Neutrophil (primary cell): ENCODE results near the gene MAST3.
A peak's percentile ranks its signal among the peaks of the same experiment; 100 is the strongest.

Source experiments
- H3K27ac ChIP-seq: fragments of 200-600 bp; sonication (generic); 2 replicates; pipeline ENCODE4 v1.5.1; 2016; ENCODE audit warnings: mild to moderate bottlenecking, moderate library complexity
- H3K27me3 ChIP-seq: fragments of 200-600 bp; sonication (generic); 2 replicates; pipeline ENCODE4 v1.6.0; 2016; ENCODE audit warnings: mild to moderate bottlenecking
- H3K36me3 ChIP-seq: fragments of 200-600 bp; sonication (generic); 2 replicates; pipeline ENCODE4 v1.5.1; 2017
- H3K4me1 ChIP-seq, 2 experiments: fragments of 200-600 bp in 1 of 2; sonication (generic) in 1 of 2; 1 replicate in 1 of 2; 2 replicates in 1 of 2; pipeline versions ENCODE4 v1.5.1 to v1.6.1; 2013 to 2016; ENCODE audit warnings: low read depth in 1 of 2, low read length in 1 of 2, mild to moderate bottlenecking in 1 of 2, moderate library complexity in 1 of 2; ENCODE audit not compliant: control insufficient read depth in 1 of 2, insufficient read depth in 1 of 2
- H3K4me3 ChIP-seq, 2 experiments: fragments of 200-600 bp in 1 of 2; sonication (generic) in 1 of 2; 1 replicate in 1 of 2; 2 replicates in 1 of 2; pipeline ENCODE4 v1.5.1; 2013 to 2016; ENCODE audit warnings: low read depth in 1 of 2, low read length in 1 of 2, mild to moderate bottlenecking in 1 of 2, moderate library complexity in 1 of 2
- H3K9me3 ChIP-seq: fragments of 200-600 bp; sonication (generic); 2 replicates; pipeline ENCODE4 v1.5.1; 2016
- TF ChIP-seq, protein P1 (sequence below): fragments of 200-600 bp; sonication (generic); IDR thresholded peaks from 2 replicates; pipeline ENCODE4 v1.5.1; 2016; ENCODE audit warnings: antibody characterized with exemption

Gene MAST3

DNA sequence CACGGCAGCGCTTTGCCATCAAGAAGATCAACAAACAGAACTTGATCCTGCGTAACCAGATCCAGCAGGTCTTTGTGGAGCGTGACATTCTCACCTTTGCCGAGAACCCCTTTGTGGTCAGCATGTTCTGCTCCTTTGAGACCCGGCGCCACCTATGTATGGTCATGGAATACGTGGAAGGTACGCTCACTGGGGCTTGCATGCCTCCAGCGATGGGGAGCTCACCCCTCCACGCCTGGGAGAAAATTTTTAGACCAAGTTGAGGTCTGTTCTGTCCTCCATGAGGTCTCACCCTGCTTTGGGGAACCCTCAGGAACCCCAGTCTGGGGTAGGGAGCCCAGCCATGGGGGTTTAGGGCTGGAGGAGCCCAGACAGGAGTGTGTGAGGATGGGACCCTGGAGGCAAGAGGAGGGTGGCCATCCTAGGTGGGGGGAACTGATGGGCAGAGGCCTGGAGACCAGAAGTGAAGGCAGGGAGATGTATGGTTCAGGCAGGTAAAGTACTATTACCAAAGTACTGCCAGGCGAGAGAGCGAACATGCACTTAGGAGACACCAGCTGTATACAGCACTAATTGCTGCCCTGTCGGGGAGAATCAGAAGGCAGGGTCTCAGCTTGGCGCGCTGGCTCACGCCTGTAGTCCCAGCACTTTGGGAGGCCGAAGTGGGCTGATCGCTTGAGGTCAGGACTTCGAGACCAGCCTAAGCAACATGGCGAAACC, 33.1 kb downstream of the MAST3 start:
- Histone ChIP-seq H3K27ac (no peak overlapping the region), H3K36me3 (peaks cover 98% of the 10 kb centered on the region), H3K4me3 (no peak overlapping the region), H3K27me3 (no peaks in the 10 kb centered on the region), H3K9me3 (no peaks in the 10 kb centered on the region), H3K4me1 (peaks cover 11 to 16% of the 10 kb centered on the region in 2 experiments)
- TF ChIP-seq, protein P1, sequence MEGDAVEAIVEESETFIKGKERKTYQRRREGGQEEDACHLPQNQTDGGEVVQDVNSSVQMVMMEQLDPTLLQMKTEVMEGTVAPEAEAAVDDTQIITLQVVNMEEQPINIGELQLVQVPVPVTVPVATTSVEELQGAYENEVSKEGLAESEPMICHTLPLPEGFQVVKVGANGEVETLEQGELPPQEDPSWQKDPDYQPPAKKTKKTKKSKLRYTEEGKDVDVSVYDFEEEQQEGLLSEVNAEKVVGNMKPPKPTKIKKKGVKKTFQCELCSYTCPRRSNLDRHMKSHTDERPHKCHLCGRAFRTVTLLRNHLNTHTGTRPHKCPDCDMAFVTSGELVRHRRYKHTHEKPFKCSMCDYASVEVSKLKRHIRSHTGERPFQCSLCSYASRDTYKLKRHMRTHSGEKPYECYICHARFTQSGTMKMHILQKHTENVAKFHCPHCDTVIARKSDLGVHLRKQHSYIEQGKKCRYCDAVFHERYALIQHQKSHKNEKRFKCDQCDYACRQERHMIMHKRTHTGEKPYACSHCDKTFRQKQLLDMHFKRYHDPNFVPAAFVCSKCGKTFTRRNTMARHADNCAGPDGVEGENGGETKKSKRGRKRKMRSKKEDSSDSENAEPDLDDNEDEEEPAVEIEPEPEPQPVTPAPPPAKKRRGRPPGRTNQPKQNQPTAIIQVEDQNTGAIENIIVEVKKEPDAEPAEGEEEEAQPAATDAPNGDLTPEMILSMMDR, result no peak

DNA sequence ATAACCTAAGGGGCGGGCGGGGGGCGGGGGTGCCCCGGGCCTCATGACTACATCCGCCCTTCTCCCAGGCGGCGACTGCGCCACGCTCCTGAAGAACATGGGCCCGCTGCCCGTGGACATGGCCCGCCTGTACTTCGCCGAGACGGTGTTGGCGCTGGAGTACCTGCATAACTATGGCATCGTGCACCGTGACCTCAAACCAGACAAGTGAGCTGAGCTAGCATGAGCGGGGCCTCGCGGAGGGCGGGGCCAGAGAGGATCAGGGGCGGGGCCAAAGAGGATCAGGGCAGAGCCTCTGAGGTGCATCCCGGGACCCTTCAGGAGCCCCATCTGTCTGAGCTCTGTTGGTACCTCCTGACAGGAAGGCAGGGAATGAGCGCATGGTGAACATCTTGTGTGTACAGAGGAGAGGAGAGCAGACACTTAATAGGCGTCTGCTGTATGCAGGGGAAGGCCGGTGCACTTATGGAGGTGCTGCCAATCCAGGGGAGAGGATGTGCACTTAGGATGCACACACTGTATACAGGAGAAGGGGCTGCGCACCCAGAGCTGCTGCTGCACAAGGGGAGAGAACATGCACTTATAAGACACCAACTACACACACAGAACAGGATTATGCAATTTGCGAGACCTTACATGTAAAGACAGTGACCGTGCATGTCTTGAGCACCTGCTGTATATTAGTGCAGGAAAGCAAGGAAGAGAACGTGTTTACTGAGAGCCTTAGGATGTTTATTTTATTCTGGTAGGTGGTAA, 34.4 kb downstream of the MAST3 start:
- Histone ChIP-seq H3K9me3 (no peaks in the 10 kb centered on the region), H3K4me3 (no peak overlapping the region), H3K4me1 (peaks cover 11 to 16% of the 10 kb centered on the region in 2 experiments), H3K36me3 (peaks cover 100% of the 10 kb centered on the region), H3K27ac (no peak overlapping the region), H3K27me3 (no peaks in the 10 kb centered on the region)
- TF ChIP-seq, protein P1, result no peak

DNA sequence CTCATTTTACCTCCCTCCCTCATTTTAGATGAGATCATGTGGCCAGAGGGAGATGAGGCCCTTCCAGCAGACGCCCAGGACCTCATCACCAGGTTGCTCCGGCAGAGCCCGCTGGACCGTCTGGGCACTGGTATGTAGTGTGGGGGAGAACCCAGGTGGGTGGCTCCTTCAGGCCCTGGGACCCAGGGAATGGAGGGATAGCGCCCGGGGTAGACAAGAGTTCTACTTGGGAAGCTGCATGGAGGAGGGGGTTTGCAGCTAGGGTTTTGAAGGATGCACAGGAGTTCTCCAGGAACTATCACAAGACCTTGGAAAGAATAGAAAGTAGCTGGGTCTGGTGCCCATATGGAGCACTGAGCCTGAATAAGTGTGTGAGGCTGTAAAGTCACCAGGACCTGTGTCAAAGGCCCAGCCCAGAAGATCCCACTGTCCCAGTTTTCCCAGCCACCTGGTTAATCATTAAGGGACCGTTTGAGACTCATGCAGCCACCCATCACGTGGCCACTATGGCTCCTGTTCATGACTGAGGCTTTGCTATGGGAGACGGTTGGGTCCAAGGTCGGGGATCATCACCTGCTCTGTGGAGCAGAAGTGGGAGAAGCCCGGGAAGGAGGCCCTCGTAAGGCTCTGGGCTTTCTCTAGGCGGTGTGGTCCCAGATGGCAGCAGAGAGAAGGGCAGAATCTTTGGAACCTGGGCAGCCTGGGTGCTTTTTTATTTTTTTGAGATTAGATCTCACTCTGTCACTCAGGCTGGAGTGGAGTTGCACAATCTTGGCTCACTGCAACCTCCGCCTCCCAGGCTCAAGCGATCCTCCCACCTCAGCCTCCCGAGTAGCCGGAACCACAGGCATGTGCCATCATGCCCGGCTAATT, 38.4 kb downstream of the MAST3 start:
- Histone ChIP-seq H3K27ac (no peak overlapping the region), H3K27me3 (no peaks in the 10 kb centered on the region), H3K4me3 (no peak overlapping the region), H3K4me1 (peaks cover 0 to 4% of the 10 kb centered on the region in 2 experiments), H3K36me3 (peaks cover 98% of the 10 kb centered on the region), H3K9me3 (no peaks in the 10 kb centered on the region)
- TF ChIP-seq, protein P1, result no peak

DNA sequence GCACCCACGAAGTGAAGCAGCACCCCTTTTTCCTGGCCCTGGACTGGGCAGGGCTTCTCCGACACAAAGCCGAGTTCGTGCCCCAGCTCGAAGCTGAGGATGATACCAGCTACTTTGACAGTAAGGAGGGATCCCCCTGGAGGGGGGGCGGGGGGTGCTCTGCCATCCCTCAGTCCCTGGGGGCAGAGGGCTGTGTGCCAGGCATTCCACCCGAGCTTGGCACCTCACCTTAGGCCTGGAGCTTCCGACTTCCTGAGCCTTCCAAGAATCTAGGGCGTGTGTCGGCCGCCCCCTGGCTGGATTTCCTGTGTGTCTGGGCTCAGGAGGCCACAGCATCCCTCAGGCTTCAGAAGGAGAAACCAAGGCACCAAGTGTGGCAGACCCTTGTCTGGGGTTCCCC, 39.7 kb downstream of the MAST3 start:
- TF ChIP-seq, protein P1, result no peak
- peak overlapping the region; percentile 63 for H3K27ac ChIP-seq
- peaks cover 0 to 4% of the 10 kb centered on the region in 2 experiments for H3K4me1 ChIP-seq
- H3K9me3 ChIP-seq, result no peaks in the 10 kb centered on the region
- H3K4me3 ChIP-seq, result no peak overlapping the region
- no peaks in the 10 kb centered on the region for H3K27me3 ChIP-seq
- H3K36me3 ChIP-seq, result peaks cover 98% of the 10 kb centered on the region

DNA sequence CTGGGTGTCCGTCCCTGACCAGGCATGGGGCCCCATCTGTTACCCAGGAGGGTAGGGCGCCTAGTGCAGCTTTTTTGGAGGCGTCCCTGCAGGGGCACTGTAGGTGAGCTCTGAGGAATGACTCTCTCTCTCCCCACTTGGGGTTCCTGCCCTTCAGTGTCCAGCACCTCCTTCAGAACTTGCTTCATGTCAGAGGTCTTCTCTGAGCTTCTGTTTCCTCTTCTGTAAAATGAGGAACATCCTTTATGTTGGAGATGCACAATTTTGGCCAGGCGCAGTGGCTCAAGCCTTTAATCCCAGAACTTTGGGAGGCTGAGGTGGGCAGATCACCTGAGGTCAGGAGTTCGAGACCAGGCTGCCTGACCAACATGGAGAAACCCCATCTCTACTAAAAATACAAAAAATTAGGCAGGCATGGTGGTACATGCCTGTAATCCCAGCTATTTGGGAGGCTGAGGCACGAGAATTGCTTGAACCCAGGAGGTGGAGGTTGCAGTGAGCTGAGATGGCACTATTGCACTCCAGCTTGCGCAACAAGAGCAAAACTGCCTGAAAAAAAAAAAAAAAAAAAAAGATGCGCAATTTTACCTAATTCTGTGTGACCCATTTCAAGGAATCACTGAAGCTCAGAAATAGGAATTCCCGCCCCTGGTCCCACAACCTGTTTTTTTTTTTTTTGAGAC, 40.2 kb downstream of the MAST3 start:
- Histone ChIP-seq H3K36me3 (peaks cover 98% of the 10 kb centered on the region), H3K27ac (peak overlapping the region; percentile 63), H3K4me1 (peaks cover 0 to 4% of the 10 kb centered on the region in 2 experiments), H3K27me3 (no peaks in the 10 kb centered on the region), H3K9me3 (no peaks in the 10 kb centered on the region), H3K4me3 (no peak overlapping the region)
- TF ChIP-seq, protein P1, result no peak
